Endodermal cell (in vitro differentiated cells): ENCODE results near the gene NFIX. TPM values are rescaled to one million over a fixed set of nuclear protein-coding genes. Genes with fewer than 3 reads are reported as not detected.

Experiments
- DNase-seq: peaks from one replicate; pipeline ENCODE4 v3.0.0-alpha.2; 2017
- H3K27ac ChIP-seq: 2 replicates; pipeline ENCODE4 v1.5.1; 2013; ENCODE audit warnings: mild to moderate bottlenecking, low read depth, low read length, moderate library complexity
- H3K27me3 ChIP-seq: 2 replicates; pipeline ENCODE4 v1.6.1; 2013; ENCODE audit warnings: mild to moderate bottlenecking, low read length, moderate library complexity; ENCODE audit not compliant: insufficient read depth, control insufficient read depth, poor library complexity, severe bottlenecking
- H3K36me3 ChIP-seq: 2 replicates; pipeline ENCODE4 v1.7.0; 2013; ENCODE audit warnings: mild to moderate bottlenecking, low read length, moderate library complexity; ENCODE audit not compliant: control insufficient read depth, insufficient read depth
- H3K4me1 ChIP-seq: one replicate; pipeline ENCODE4 v1.7.0; 2013; ENCODE audit warnings: low read length; ENCODE audit not compliant: control insufficient read depth, insufficient read depth
- H3K4me3 ChIP-seq: 2 replicates; pipeline ENCODE4 v1.5.1; 2013; ENCODE audit warnings: mild to moderate bottlenecking, low read length, moderate library complexity
- H3K9ac ChIP-seq: 2 replicates; pipeline ENCODE4 v1.6.1; 2013; ENCODE audit warnings: mild to moderate bottlenecking, low read length, moderate library complexity; ENCODE audit not compliant: poor library complexity, severe bottlenecking; ENCODE audit errors: extremely low read depth
- H3K9me3 ChIP-seq: 2 replicates; pipeline ENCODE4 v1.6.1; 2013; ENCODE audit warnings: mild to moderate bottlenecking, low read length, moderate library complexity; ENCODE audit not compliant: control insufficient read depth
- H3K27ac Mint-ChIP-seq: 2 replicates; pipeline ENCODE4 v1.8.0; 2020; ENCODE audit warnings: mixed read lengths
- H3K27me3 Mint-ChIP-seq: 2 replicates; pipeline ENCODE4 v1.8.0; 2021; ENCODE audit warnings: mild to moderate bottlenecking, mixed read lengths; ENCODE audit not compliant: insufficient read depth
- H3K36me3 Mint-ChIP-seq: 2 replicates; pipeline ENCODE4 v1.8.0; 2020; ENCODE audit warnings: low read depth, mixed read lengths
- H3K4me1 Mint-ChIP-seq: 2 replicates; pipeline ENCODE4 v1.8.0; 2020; ENCODE audit warnings: mixed read lengths
- H3K4me3 Mint-ChIP-seq: 2 replicates; pipeline ENCODE4 v1.8.0; 2020; ENCODE audit warnings: mild to moderate bottlenecking, moderate library complexity, mixed read lengths
- H3K9me3 Mint-ChIP-seq: 2 replicates; pipeline ENCODE4 v1.8.0; 2020; ENCODE audit warnings: mild to moderate bottlenecking, mixed read lengths
- WGBS, 2 experiments: methylation state at CpG; one replicate each; pipeline versions ENCODE4 v1.1.5 to v1.1.7; 2013; ENCODE audit warnings: missing lambda C conversion rate in 2 of 2, mixed read lengths in 1 of 2; ENCODE audit not compliant: insufficient coverage in 1 of 2, insufficient read length in 1 of 2; 5-methylcytosine and 5-hydroxymethylcytosine counted together
- total RNA-seq, 2 donors: library from RNA; stranded (reverse); fragmentation: NEBNext Ultra II Directional in 1 of 2; extraction: Animal tissue kit (Norgen Biotek cat#: 25700) in 1 of 2; gene quantifications; 2 replicates in 1 of 2; 3 replicates in 1 of 2; pipeline ENCODE4 v1.2.1, GENCODE V29; 2021
- TF ChIP-seq, protein P1 (sequence below): fragments of 200-600 bp; sonication (generic); conservative IDR thresholded peaks from 2 replicates; pipeline ENCODE4 v1.5.0; 2021; ENCODE audit warnings: antibody characterized with exemption, mild to moderate bottlenecking

NFIX gene
- total RNA-seq, 2 donors from 2014 or later, result 0.22 to 0.40 TPM

DNA sequence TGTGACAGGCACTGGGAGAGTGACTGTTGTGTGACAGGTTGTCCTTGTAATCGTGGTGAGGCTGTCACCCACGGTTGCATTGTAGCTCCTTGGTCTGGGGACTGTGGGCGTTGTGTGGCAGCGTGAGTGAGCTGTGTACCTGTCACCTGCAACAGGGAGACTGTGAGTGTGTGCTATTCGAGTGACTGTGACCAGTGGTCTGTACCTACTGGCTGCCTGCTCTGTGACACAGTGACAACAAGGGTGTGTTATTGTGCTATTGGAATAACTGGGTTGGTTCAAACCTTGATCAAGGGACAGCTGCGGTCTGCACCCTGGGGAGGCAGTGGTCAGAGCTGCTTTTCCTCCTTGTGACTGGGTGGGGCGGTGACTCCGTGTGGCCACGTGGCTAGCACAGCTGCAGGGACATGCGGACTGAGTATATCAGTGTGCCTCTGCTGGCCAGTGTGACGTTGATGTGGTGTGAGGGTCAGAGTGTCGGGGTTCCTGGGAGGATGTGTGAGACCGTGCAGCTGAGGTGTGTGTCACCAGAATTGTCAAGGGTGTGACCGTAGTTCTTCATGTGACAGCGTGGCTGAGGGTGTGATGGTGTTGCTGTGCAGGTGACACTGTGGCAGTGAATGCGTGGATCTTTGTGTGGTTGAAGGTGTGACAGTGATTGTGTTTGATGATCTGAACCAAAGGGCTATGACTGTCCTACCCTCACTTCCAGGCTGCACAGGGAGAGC lies 10.1 kb upstream of the NFIX start:
- no peaks in the 10 kb centered on the region for H3K4me1 ChIP-seq
- H3K4me3 ChIP-seq, result no peak overlapping the region
- TF ChIP-seq, protein P1, sequence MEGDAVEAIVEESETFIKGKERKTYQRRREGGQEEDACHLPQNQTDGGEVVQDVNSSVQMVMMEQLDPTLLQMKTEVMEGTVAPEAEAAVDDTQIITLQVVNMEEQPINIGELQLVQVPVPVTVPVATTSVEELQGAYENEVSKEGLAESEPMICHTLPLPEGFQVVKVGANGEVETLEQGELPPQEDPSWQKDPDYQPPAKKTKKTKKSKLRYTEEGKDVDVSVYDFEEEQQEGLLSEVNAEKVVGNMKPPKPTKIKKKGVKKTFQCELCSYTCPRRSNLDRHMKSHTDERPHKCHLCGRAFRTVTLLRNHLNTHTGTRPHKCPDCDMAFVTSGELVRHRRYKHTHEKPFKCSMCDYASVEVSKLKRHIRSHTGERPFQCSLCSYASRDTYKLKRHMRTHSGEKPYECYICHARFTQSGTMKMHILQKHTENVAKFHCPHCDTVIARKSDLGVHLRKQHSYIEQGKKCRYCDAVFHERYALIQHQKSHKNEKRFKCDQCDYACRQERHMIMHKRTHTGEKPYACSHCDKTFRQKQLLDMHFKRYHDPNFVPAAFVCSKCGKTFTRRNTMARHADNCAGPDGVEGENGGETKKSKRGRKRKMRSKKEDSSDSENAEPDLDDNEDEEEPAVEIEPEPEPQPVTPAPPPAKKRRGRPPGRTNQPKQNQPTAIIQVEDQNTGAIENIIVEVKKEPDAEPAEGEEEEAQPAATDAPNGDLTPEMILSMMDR, result no peak
- H3K9me3 ChIP-seq, result no peaks in the 10 kb centered on the region
- peaks cover 8% of the 10 kb centered on the region for H3K27me3 Mint-ChIP-seq
- H3K9ac ChIP-seq, result no peak overlapping the region
- 73 to 80% methylated on average over 8 to 16 of the region's 16 CpGs for WGBS, 2 experiments
- no peak overlapping the region for H3K27ac ChIP-seq
- H3K27me3 ChIP-seq, result peaks cover 78% of the 10 kb centered on the region
- no peaks in the 10 kb centered on the region for H3K36me3 Mint-ChIP-seq
- H3K27ac Mint-ChIP-seq, result no peak overlapping the region
- H3K4me1 Mint-ChIP-seq, result no peaks in the 10 kb centered on the region
- DNase-seq, result no peak
- no peaks in the 10 kb centered on the region for H3K9me3 Mint-ChIP-seq
- H3K36me3 ChIP-seq, result no peaks in the 10 kb centered on the region
- H3K4me3 Mint-ChIP-seq, result no peak overlapping the region

DNA sequence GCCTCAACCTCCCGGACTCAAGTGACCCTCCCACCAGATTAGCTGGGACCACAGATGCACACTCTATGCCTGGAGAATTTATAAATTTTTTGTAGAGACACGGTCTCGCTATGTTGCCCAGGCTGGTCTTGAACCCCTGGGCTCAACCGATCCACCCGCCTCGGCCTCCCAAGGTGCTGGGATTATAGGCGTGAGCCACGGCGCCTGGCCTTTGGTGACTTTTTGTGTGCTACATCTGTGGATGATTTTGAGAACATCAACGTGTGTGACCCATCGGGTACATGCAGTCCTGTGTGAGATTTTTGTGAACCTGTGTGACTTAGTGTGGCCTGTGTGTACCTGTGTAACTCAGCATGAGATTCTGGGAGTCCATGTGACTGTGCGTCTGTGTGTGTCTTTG lies 8.5 kb upstream of the NFIX start:
- TF ChIP-seq, protein P1, result no peak
- H3K27ac Mint-ChIP-seq, result no peak overlapping the region
- H3K9me3 Mint-ChIP-seq, result no peaks in the 10 kb centered on the region
- H3K27me3 Mint-ChIP-seq, result peaks cover 17% of the 10 kb centered on the region
- no peaks in the 10 kb centered on the region for H3K36me3 Mint-ChIP-seq
- no peak overlapping the region for H3K9ac ChIP-seq
- H3K36me3 ChIP-seq, result no peaks in the 10 kb centered on the region
- no peak overlapping the region for H3K27ac ChIP-seq
- H3K4me1 ChIP-seq, result no peaks in the 10 kb centered on the region
- peaks cover 91% of the 10 kb centered on the region for H3K27me3 ChIP-seq
- H3K4me3 Mint-ChIP-seq, result no peak overlapping the region
- 91 to 95% methylated on average over 12 of the region's 12 CpGs for WGBS, 2 experiments
- no peak overlapping the region for H3K4me3 ChIP-seq
- no peak for DNase-seq
- H3K4me1 Mint-ChIP-seq, result no peaks in the 10 kb centered on the region
- H3K9me3 ChIP-seq, result no peaks in the 10 kb centered on the region

DNA sequence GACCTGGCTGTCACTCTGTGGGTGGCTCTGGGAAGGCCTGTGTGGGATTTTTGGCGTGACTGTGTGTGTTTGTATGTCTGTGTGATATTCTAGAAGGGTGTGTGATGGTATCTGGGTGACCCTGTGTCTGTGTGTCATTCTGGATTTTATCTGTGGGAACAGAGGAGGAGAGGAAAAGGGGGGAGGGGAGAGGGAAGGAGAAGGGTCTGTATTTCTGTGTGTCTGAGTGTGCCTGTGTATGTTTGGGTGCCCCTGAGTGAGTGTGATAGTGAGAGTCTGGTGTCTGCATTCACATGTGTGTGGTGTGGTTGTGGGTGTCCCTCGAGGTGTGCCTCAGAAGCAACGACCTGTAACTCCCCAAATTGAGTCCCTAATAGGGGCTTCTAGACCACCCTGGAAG lies 8.1 kb upstream of the NFIX start:
- H3K9ac ChIP-seq, result no peak overlapping the region
- DNase-seq, result no peak
- no peak overlapping the region for H3K27ac Mint-ChIP-seq
- peaks cover 22% of the 10 kb centered on the region for H3K27me3 Mint-ChIP-seq
- WGBS, 2 experiments, result 71 to 83% methylated on average over 3 of the region's 3 CpGs
- H3K4me3 Mint-ChIP-seq, result no peak overlapping the region
- no peaks in the 10 kb centered on the region for H3K9me3 Mint-ChIP-seq
- peaks cover 90% of the 10 kb centered on the region for H3K27me3 ChIP-seq
- no peaks in the 10 kb centered on the region for H3K36me3 ChIP-seq
- no peaks in the 10 kb centered on the region for H3K4me1 ChIP-seq
- TF ChIP-seq, protein P1, result no peak
- no peaks in the 10 kb centered on the region for H3K9me3 ChIP-seq
- H3K27ac ChIP-seq, result no peak overlapping the region
- H3K4me1 Mint-ChIP-seq, result no peaks in the 10 kb centered on the region
- no peak overlapping the region for H3K4me3 ChIP-seq
- no peaks in the 10 kb centered on the region for H3K36me3 Mint-ChIP-seq
